Measurements from ENCODE around the gene CEP112.
"Not testable (repeated sequence)": the region's sequence is repeated elsewhere in the genome, so short reads cannot be mapped to it uniquely, and the experiment has no call there.

The CEP112 gene

DNA sequence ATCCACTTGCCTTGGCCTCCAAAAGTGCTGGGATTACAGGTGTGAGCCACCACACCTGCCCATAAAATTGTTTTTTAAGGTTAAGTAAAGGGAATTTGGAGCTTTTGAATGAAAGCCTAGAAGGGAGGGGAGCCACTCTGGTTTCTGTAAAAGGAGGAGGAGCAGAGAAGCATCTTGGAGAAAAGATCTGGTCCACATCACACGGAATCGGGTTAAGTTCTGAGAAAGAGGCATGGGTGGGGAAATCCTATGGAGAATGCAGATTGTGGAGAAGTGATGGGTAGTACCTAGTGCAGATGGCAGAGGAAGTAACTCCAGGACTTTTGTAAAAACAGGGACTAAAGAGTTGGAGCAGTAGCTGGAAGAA lies 18.3 kb upstream of the CEP112 start:
- no peak for DNase-seq

DNA sequence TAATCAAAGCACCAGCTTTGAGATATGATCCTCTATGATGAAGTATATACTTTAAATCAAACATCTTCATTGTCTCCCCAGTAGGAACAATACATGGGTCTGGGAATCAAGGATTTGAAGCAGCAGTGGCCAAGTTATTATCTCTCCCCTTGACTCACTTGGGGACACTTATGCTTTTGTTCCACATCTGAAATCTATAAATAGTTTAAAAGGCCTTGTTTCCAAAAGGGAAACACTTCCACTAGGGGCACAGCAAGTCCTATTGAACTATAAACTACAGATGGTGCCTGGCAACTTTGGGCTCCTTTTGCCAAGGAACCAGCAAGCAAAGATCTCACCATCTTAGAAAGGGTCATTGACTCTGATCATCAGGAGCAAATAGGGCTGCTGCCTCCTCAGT lies 16.0 kb upstream of the CEP112 start:
- DNase-seq = no peak

DNA sequence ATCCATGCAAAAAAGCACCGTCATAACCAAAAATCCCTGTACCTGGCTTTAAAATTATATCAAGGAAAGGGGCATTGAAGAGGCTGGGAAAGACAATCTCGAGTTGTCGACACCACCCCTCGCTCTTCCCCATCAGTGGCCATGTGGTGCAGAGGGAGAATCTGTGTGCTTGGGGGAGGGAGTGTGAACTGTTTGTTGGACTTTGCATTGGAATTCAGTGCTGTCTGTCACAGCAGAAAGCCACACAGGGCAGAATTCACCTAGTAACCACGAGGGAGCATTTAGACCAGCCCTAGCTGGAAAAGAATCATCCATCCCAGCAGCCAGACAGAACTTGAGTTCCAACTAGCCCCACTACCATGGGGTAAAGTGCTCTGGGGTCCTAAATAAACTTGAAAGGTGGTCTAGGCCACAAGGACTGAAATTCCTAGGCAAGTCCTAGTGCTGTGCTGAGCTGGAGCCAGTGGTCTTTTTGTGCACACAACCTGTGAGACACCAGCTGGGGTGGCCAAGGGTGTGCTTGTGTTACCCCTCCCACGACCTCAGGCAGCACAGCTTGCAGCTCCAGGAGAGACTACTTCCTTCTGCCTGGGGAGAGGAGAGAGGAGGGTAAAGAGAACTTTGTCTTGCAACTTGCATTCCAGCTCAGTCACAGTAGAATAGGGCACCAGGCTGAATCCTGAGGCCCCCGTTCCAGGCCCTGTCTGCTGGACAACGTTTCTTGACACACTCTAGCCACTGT lies 11.5 kb upstream of the CEP112 start:
- DNase-seq = no peak

- peak; percentile 64 for DNase-seq
Observed at GRCh38 chr17:66200685-66201092, 8.8 kb upstream of the CEP112 start.

GRCh38 chr17:66198242-66198641 lies 6.3 kb upstream of the CEP112 start:
- no peak for DNase-seq

GRCh38 chr17:66192378-66192687 lies 400 bp upstream of the CEP112 start:
- DNase-seq = no peak

GRCh38 chr17:66190738-66191592 lies 968 bp downstream of the CEP112 start:
- no peak for DNase-seq

GRCh38 chr17:66187718-66188117 lies 4.2 kb downstream of the CEP112 start:
- no peak for DNase-seq

- no peak for DNase-seq
Observed at GRCh38 chr17:66185862-66186261, 6.1 kb downstream of the CEP112 start.

DNA sequence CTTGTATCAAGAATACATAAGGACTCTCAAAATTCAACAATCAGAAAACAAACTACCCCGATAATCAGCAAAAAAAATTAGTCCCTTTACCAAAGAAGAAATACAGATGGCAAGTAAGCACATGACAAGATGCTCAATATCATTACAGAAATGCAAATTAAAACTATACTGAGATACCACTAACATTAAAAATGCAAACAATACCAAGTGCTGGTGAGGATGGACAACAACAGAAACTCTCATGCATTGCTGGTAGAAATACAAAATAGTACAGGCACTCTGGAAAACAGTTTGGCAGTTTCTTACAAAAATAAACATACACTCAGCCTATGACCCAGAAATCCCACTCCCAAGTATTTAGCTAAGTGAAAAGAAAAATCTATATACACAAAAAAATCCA lies 7.5 kb downstream of the CEP112 start:
- no peak for DNase-seq

DNA sequence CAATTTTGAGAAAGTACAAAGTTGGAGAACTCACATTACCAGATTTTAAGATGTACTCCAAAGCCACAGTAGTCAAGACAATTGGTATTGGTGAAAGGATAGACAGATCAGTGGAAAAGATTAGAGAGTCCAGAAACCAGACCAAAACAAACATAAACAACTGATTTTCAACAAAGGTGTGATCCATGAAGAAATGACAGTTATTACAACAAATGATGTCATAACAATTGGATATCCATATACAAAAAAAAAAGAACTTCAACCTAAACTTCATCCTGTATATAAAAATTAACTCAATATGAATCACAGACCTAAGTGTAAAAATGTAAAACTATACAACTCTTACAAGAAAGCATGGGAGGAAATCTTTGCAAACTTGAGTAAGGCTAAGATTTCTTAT lies 8.4 kb downstream of the CEP112 start:
- no peak for DNase-seq

DNA sequence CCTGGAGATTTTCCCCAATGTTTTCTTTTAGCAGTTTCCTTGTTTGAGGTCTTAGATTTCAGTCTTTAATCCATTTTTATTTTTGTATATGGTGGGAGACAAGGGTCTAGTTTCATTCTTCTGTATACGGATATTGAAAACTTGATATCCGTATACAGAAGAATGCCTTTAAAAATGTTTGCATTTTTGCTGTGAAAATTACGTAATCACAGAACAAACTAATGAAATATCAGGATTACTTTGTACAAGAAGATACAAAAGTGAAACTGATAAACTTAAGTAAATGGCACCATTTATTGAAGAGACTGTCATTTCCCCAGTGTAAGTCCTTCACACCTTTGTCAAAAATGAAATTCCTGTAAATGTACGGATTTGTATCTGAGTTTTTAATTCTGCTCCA lies 13.3 kb downstream of the CEP112 start:
- DNase-seq = no peak

DNA sequence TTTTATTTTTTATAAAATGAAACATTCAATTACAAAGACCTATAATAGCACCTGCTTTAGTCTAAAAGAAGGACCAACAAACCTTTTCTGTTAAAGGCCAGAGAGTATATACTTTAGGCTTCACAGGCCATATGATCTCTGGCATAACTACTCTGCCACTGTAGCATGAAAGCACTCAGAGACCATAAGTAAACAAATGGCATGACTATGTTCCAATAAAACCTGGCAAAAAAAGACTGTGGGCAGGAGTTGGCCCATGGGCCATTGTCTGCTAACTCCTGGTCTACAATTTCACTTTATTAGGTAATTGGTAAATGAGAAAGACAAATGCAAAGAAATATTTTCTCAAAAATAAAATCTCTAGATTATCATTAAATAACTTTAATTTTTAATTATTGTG lies 14.9 kb downstream of the CEP112 start:
- DNase-seq = no peak

DNA sequence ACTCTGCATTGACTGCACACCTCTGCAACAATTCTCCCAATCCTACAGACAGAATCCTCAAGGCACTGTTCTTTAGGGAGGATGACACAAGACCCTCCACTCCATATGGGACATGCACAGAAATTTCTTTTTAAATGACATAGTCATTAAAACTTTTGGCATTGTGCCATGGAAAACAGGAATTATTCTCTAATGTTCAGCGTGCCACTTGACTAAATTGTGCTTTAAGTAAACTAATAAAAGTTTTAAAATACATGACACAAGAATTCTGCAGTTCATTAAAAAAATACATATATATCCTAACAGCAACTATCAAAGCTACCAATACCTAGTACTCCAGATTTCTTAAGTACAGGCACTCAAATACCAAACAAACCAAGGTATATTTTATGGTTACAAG lies 16.0 kb downstream of the CEP112 start:
- no peak for DNase-seq

DNA sequence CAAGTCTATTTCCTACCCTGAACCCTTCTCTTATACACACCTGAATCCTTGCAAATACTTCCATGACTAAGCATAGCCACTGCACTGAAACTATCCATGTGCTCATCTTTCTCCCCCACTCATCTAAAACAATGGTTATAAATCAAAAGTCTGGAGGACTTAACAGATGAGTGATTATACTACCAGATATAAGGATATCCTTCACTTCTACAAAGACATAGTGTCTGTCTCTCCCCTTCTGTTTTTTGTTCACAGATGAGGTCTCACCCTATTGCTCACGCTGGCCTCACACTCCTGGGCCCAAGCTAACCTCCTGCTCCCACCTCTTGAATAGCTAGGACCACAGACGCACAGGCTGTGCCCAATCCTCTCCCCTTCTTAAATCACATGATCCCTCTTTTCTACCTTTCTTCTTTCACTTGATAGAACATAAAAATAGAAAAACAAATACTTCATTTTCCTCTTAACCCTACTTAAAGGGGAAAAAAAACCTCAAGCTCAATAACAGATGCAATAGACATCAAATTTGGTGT lies 19.2 kb downstream of the CEP112 start:
- DNase-seq = no peak

GRCh38 chr17:66172144-66172543 lies 19.8 kb downstream of the CEP112 start:
- DNase-seq = no peak

- no peak for DNase-seq
Observed at GRCh38 chr17:66171692-66172091, 20.2 kb downstream of the CEP112 start.

GRCh38 chr17:66171172-66171571 lies 20.8 kb downstream of the CEP112 start:
- DNase-seq = no peak

DNA sequence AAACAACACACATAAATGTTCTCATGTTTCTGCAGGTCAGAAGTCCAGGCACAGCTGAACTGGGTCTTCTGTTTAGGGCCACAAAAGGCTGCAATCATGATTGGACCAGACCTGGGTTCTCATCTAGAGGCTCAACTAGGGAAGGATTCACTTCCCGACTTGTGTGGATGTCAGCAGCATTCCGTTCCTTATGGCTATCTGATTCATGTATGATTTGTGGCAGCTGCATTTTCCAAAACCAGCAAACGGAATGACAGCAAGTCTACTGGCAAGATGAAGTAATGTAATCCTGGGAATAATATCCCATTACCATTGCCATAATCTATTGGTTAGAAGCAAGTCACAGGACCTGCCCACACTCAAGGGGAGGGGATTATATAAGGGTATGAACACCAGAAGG lies 22.1 kb downstream of the CEP112 start:
- no peak for DNase-seq

GRCh38 chr17:66167189-66167815 lies 24.6 kb downstream of the CEP112 start:
- no peak for DNase-seq

DNA sequence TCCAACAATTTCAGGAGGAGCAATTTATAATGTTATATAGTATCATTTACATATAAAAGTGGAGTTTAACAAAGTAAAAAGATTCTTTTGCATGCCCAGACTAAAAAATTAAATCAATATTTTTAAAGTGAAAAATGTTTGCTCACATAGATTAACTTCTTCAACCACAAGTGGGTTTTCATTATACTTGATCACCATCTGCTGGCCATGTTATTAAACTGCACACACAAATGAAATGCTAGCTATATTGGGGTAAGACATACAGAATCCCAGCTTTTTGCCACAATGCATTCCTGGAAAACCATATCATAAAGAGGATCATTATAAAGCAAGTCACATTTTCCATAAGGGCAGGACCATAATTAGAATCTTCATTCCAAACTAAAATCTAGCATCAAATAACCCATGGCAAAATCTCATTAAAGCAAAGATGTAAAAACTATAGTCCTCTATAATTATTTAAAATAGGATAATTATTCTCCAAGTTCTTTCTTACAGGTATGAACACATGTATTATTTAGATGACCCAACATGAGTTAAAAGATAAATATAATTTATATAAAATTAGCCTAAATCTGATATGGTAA lies 26.3 kb downstream of the CEP112 start:
- no peak for DNase-seq

- not testable (repeated sequence) for DNase-seq
Observed at GRCh38 chr17:66155055-66155454, 36.9 kb downstream of the CEP112 start.

DNA sequence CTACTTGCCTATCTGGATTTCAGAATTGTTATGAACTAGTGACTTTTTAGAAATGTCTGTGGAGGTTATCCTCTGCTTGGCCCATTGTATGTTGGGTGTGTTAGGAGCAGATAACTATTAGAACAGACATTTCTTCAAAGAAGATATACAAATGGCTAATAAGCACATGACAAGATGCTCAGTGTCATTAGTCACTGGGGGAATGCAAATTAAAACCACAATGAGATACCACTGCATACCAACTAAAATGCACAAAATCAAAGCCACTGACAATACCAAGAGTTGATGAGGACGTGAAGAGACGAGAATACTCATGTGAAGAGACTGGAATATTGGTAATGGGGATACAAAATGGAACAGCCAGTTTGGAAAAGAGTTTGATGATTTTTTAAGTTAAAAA lies 39.2 kb downstream of the CEP112 start:
- DNase-seq = no peak

- no peak for DNase-seq
Observed at GRCh38 chr17:66150708-66151107, 41.2 kb downstream of the CEP112 start.

Data from right forelimb (tissue), 1 donor.